Smooth muscle cell (in vitro differentiated cells): ENCODE results near the gene DCST1. TPM values are rescaled to one million over a fixed set of nuclear protein-coding genes. Genes with fewer than 3 reads are reported as not detected.

Experiments
- DNase-seq: peaks from one replicate; lab custom pipeline; 2025; ENCODE audit not compliant: unreplicated experiment; lab: John Stamatoyannopoulos, UW
- H2AFZ ChIP-seq: fragments of 200-600 bp; sonication (generic); 2 replicates; pipeline ENCODE4 v1.6.0; 2016; ENCODE audit warnings: antibody characterized with exemption, low read depth, mild to moderate bottlenecking
- H3F3A ChIP-seq: fragments of 200-600 bp; sonication (generic); 2 replicates; pipeline ENCODE4 v1.6.0; 2017; ENCODE audit warnings: antibody characterized with exemption, low read depth
- H3K27ac ChIP-seq: fragments of 200-600 bp; sonication (generic); 2 replicates; pipeline ENCODE4 v1.5.1; 2016; ENCODE audit warnings: low read depth, mild to moderate bottlenecking
- H3K27me3 ChIP-seq: fragments of 200-600 bp; sonication (generic); 2 replicates; pipeline ENCODE4 v1.6.1; 2016; ENCODE audit warnings: low read depth, mild to moderate bottlenecking
- H3K36me3 ChIP-seq: fragments of 200-600 bp; sonication (generic); 2 replicates; pipeline ENCODE4 v1.5.1; 2016; ENCODE audit warnings: low read depth
- H3K4me1 ChIP-seq: fragments of 200-600 bp; sonication (generic); 2 replicates; pipeline ENCODE4 v1.5.1; 2016; ENCODE audit warnings: low read depth
- H3K4me2 ChIP-seq: fragments of 200-600 bp; sonication (generic); 2 replicates; pipeline ENCODE4 v1.6.0; 2016; ENCODE audit warnings: mild to moderate bottlenecking
- H3K4me3 ChIP-seq: fragments of 200-600 bp; sonication (generic); 2 replicates; pipeline ENCODE4 v1.5.1; 2016; ENCODE audit warnings: mild to moderate bottlenecking
- H3K79me2 ChIP-seq: fragments of 200-600 bp; sonication (generic); 2 replicates; pipeline ENCODE4 v1.6.0; 2016; ENCODE audit warnings: low read depth, mild to moderate bottlenecking
- H3K9ac ChIP-seq: fragments of 200-600 bp; sonication (generic); 2 replicates; pipeline ENCODE4 v1.6.0; 2016; ENCODE audit warnings: low read depth
- H3K9me3 ChIP-seq: fragments of 200-600 bp; sonication (generic); replicated peaks from 2 replicates; pipeline ENCODE4 v1.5.1; 2016; ENCODE audit warnings: low read depth
- H4K20me1 ChIP-seq: fragments of 200-600 bp; sonication (generic); 2 replicates; pipeline ENCODE4 v1.6.0; 2016; ENCODE audit warnings: low read depth
- WGBS: methylation state at CpG from one replicate; pipeline ENCODE4 v1.1.7; 2016; ENCODE audit warnings: low lambda C conversion rate; 5-methylcytosine and 5-hydroxymethylcytosine counted together
- polyA plus RNA-seq: library from polyadenylated mRNA; unstranded; fragments of >200 nt; fragmentation: Nextera tagmentation; extraction: Ambion mirVana; gene quantifications from 2 replicates; pipeline ENCODE4 v1.2.1, GENCODE V29; 2016
- total RNA-seq: library from RNA; depleted of rRNA; stranded (reverse); fragments of >200 nt; gene quantifications from 2 replicates; pipeline ENCODE4 v1.2.3, GENCODE V29; 2014
- TF ChIP-seq, protein P1 (sequence below): fragments of 200-600 bp; sonication (generic); IDR thresholded peaks from 2 replicates; pipeline ENCODE4 v1.5.1; 2017; ENCODE audit warnings: borderline replicate concordance, mild to moderate bottlenecking, antibody characterized with exemption; ENCODE audit not compliant: insufficient read depth, poor library complexity, severe bottlenecking

DCST1 gene
- total and polyA plus RNA-seq, 2 experiments from 2014 or later: not detected

GRCh38 chr1:155073377-155074242 lies 40.0 kb downstream of the DCST1 start:
- TF ChIP-seq, protein P1, sequence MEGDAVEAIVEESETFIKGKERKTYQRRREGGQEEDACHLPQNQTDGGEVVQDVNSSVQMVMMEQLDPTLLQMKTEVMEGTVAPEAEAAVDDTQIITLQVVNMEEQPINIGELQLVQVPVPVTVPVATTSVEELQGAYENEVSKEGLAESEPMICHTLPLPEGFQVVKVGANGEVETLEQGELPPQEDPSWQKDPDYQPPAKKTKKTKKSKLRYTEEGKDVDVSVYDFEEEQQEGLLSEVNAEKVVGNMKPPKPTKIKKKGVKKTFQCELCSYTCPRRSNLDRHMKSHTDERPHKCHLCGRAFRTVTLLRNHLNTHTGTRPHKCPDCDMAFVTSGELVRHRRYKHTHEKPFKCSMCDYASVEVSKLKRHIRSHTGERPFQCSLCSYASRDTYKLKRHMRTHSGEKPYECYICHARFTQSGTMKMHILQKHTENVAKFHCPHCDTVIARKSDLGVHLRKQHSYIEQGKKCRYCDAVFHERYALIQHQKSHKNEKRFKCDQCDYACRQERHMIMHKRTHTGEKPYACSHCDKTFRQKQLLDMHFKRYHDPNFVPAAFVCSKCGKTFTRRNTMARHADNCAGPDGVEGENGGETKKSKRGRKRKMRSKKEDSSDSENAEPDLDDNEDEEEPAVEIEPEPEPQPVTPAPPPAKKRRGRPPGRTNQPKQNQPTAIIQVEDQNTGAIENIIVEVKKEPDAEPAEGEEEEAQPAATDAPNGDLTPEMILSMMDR: no peak
- no peaks in the 10 kb centered on the region for H3F3A ChIP-seq
- no peak overlapping the region for H2AFZ ChIP-seq
- peaks cover 16% of the 10 kb centered on the region for H3K27me3 ChIP-seq
- no peak overlapping the region for H3K4me3 ChIP-seq
- no peak overlapping the region for H3K9ac ChIP-seq
- H3K4me2 ChIP-seq: no peak overlapping the region
- no peak for DNase-seq
- H3K79me2 ChIP-seq: no peaks in the 10 kb centered on the region
- H4K20me1 ChIP-seq: peaks cover 12% of the 10 kb centered on the region
- no peaks in the 10 kb centered on the region for H3K36me3 ChIP-seq
- H3K27ac ChIP-seq: no peak overlapping the region
- H3K4me1 ChIP-seq: peaks cover 15% of the 10 kb centered on the region
- no peaks in the 10 kb centered on the region for H3K9me3 ChIP-seq
- 96% methylated on average over 3 of the region's 3 CpGs for WGBS

- no peaks in the 10 kb centered on the region for H3K36me3 ChIP-seq
- H3K4me3 ChIP-seq: no peak overlapping the region
- 78% methylated on average over 5 of the region's 5 CpGs for WGBS
- TF ChIP-seq, protein P1: no peak
- H4K20me1 ChIP-seq: peaks cover 6% of the 10 kb centered on the region
- H3K9ac ChIP-seq: no peak overlapping the region
- no peaks in the 10 kb centered on the region for H3K79me2 ChIP-seq
- no peak overlapping the region for H3K27ac ChIP-seq
- peaks cover 25% of the 10 kb centered on the region for H3K4me1 ChIP-seq
- peaks cover 33% of the 10 kb centered on the region for H3K27me3 ChIP-seq
- H3F3A ChIP-seq: no peaks in the 10 kb centered on the region
- no peak overlapping the region for H2AFZ ChIP-seq
- no peak for DNase-seq
- H3K4me2 ChIP-seq: no peak overlapping the region
- no peaks in the 10 kb centered on the region for H3K9me3 ChIP-seq
Observed at GRCh38 chr1:155075535-155075934, 41.9 kb downstream of the DCST1 start.

DNA sequence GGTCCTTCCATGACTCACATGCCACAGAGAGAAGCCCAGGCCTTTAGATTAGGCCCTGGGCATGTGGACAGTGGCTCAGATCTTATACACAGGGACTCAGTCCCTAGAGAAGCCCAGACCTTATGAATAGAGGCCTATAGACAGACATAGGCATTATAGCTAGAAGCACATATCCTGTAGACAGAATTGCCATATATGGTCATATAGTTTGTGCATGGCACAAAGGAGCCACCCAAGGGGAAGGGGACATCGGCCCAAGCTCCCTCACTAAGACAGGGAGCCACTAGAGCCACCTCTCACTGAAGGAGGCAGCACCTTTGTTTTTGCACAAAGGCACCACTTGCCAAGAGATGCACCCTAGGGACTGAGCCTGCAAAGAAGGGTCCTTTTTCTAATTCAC lies 42.7 kb downstream of the DCST1 start:
- no peaks in the 10 kb centered on the region for H3K79me2 ChIP-seq
- H2AFZ ChIP-seq: no peak overlapping the region
- no peaks in the 10 kb centered on the region for H3K9me3 ChIP-seq
- peaks cover 42% of the 10 kb centered on the region for H3K27me3 ChIP-seq
- H3K27ac ChIP-seq: no peak overlapping the region
- TF ChIP-seq, protein P1: no peak
- no peaks in the 10 kb centered on the region for H3K36me3 ChIP-seq
- H3K4me1 ChIP-seq: peaks cover 26% of the 10 kb centered on the region
- no peak overlapping the region for H3K9ac ChIP-seq
- peaks cover 5% of the 10 kb centered on the region for H3F3A ChIP-seq
- no peak overlapping the region for H3K4me2 ChIP-seq
- no peak for DNase-seq
- H4K20me1 ChIP-seq: peaks cover 11% of the 10 kb centered on the region
- H3K4me3 ChIP-seq: no peak overlapping the region
- WGBS: 83% methylated on average over 1 of the region's 1 CpG
